Progenitor cell of endocrine pancreas (in vitro differentiated cells): ENCODE measurements around the gene KANSL1. TPM values are rescaled to one million over a fixed set of nuclear protein-coding genes. Genes with fewer than 3 reads are reported as not detected.
A peak's percentile ranks its signal among the peaks of the same experiment; 100 is the strongest.

Source experiments
- DNase-seq: peaks from one replicate; pipeline ENCODE4 v3.0.0; 2021; ENCODE audit warnings: low spot score; ENCODE audit not compliant: unreplicated experiment
- H3K27ac Mint-ChIP-seq: 2 replicates; pipeline ENCODE4 v1.8.0; 2021; ENCODE audit warnings: mild to moderate bottlenecking, moderate library complexity, mixed read lengths
- H3K27me3 Mint-ChIP-seq: 2 replicates; pipeline ENCODE4 v1.8.0; 2021; ENCODE audit warnings: mixed read lengths
- H3K36me3 Mint-ChIP-seq: 2 replicates; pipeline ENCODE4 v1.8.0; 2022; ENCODE audit warnings: mixed read lengths; ENCODE audit not compliant: insufficient read depth
- H3K4me1 Mint-ChIP-seq: 2 replicates; pipeline ENCODE4 v1.8.0; 2021; ENCODE audit warnings: low read depth, mixed read lengths
- H3K4me3 Mint-ChIP-seq: 2 replicates; pipeline ENCODE4 v1.8.0; 2021; ENCODE audit warnings: low read depth, mild to moderate bottlenecking, moderate library complexity, mixed read lengths
- H3K9me3 Mint-ChIP-seq: 2 replicates; pipeline ENCODE4 v1.8.0; 2021; ENCODE audit warnings: low read depth, mixed read lengths
- total RNA-seq: library from RNA; stranded (reverse); gene quantifications from 2 replicates; pipeline ENCODE4 v1.2.1, GENCODE V29; 2021
- TF ChIP-seq, protein P1 (sequence below): fragments of 200-600 bp; sonication (generic); IDR thresholded peaks from one replicate; pipeline ENCODE4 v1.5.0; 2021; ENCODE audit warnings: antibody characterized with exemption, mild to moderate bottlenecking; ENCODE audit not compliant: unreplicated experiment

Gene KANSL1
- total RNA-seq, 1 donor from 2014 or later = 173 TPM

GRCh38 chr17:46078675-46079074 is 114.6 kb downstream of the KANSL1 start:
- peak overlapping the region; percentile 89 for H3K27ac Mint-ChIP-seq
- no peaks in the 10 kb centered on the region for H3K27me3 Mint-ChIP-seq
- TF ChIP-seq, protein P1, sequence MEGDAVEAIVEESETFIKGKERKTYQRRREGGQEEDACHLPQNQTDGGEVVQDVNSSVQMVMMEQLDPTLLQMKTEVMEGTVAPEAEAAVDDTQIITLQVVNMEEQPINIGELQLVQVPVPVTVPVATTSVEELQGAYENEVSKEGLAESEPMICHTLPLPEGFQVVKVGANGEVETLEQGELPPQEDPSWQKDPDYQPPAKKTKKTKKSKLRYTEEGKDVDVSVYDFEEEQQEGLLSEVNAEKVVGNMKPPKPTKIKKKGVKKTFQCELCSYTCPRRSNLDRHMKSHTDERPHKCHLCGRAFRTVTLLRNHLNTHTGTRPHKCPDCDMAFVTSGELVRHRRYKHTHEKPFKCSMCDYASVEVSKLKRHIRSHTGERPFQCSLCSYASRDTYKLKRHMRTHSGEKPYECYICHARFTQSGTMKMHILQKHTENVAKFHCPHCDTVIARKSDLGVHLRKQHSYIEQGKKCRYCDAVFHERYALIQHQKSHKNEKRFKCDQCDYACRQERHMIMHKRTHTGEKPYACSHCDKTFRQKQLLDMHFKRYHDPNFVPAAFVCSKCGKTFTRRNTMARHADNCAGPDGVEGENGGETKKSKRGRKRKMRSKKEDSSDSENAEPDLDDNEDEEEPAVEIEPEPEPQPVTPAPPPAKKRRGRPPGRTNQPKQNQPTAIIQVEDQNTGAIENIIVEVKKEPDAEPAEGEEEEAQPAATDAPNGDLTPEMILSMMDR = no peak
- H3K4me3 Mint-ChIP-seq = no peak overlapping the region
- H3K9me3 Mint-ChIP-seq = peaks cover 2% of the 10 kb centered on the region
- no peak for DNase-seq
- peaks cover 25% of the 10 kb centered on the region for H3K4me1 Mint-ChIP-seq
- H3K36me3 Mint-ChIP-seq = peaks cover 23% of the 10 kb centered on the region

- Mint-ChIP-seq H3K4me3 (no peak overlapping the region), H3K9me3 (peaks cover 2% of the 10 kb centered on the region), H3K27me3 (no peaks in the 10 kb centered on the region), H3K4me1 (peaks cover 17% of the 10 kb centered on the region), H3K36me3 (peaks cover 20% of the 10 kb centered on the region), H3K27ac (peak overlapping the region; percentile 52)
- DNase-seq = no peak
- TF ChIP-seq, protein P1 = no peak
Measured at GRCh38 chr17:46074540-46074939, 118.7 kb downstream of the KANSL1 start.

DNA sequence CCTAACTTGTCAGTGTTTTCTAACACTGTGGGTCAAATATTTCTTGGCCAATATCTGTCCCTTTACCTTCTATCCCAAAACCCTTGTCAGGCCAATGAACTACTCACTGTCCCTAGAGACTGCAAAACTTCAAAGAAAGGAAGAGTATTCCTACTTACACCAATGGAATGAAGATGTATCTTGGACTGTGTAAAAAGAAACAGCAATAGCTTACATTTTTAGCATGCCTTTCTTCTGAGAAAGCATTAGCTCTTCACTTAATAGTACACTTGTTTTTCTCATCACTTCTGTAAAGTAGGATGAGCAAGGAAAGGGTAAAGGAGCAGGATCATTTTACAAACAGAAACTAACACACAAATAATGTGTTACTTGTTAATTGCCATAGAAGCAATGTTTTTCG is 120.2 kb downstream of the KANSL1 start:
- no peaks in the 10 kb centered on the region for H3K27me3 Mint-ChIP-seq
- H3K36me3 Mint-ChIP-seq = peaks cover 15% of the 10 kb centered on the region
- no peak for DNase-seq
- peaks cover 2% of the 10 kb centered on the region for H3K9me3 Mint-ChIP-seq
- TF ChIP-seq, protein P1 = no peak
- no peak overlapping the region for H3K27ac Mint-ChIP-seq
- peaks cover 6% of the 10 kb centered on the region for H3K4me1 Mint-ChIP-seq
- no peak overlapping the region for H3K4me3 Mint-ChIP-seq

DNA sequence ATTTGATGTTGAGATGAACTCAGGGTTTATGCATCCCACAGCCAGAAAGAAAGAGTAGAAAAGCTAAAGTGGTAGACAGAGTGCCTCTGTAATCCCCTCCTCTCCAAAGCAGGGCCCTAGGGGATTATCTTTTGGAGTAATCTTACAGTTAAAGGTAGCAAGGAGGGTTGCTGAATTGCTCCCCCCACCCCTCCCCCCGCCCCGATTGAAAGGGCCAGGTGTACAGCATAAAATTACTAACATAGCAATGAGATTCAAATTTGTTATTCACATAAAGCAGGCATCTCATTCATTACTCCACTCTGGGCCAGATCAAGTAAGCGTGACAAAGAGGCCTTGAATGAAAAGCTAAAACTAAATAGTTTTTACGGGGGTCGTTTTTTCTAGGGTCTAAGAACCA is 121.4 kb downstream of the KANSL1 start:
- Mint-ChIP-seq H3K4me1 (peaks cover 9% of the 10 kb centered on the region), H3K9me3 (peaks cover 2% of the 10 kb centered on the region), H3K4me3 (no peak overlapping the region), H3K27me3 (no peaks in the 10 kb centered on the region), H3K27ac (no peak overlapping the region), H3K36me3 (peaks cover 14% of the 10 kb centered on the region)
- TF ChIP-seq, protein P1 = no peak
- DNase-seq = no peak

DNA sequence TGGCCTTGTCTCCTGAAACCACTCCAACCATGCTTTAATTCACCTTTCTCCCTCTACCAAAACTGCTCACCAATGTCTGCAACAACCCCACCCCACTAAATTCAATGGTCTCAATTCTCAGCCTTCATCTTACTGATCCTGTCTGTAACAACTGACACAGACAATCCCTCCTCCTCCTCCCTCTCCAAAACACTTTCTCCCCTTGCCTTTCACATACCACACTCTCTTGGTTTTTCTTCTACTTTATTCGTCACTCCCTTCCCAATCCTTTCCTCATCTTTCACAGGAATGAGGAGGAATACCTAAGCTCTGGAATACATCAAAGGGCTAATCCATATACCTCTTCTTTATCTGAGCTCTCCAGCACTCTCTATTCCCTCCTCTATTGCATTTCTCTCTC is 128.8 kb downstream of the KANSL1 start:
- no peaks in the 10 kb centered on the region for H3K27me3 Mint-ChIP-seq
- no peaks in the 10 kb centered on the region for H3K9me3 Mint-ChIP-seq
- no peak for DNase-seq
- H3K4me3 Mint-ChIP-seq = no peak overlapping the region
- peaks cover 9% of the 10 kb centered on the region for H3K4me1 Mint-ChIP-seq
- TF ChIP-seq, protein P1 = no peak
- peak overlapping the region; percentile 50 for H3K27ac Mint-ChIP-seq
- peaks cover 22% of the 10 kb centered on the region for H3K36me3 Mint-ChIP-seq
